Measurements from ENCODE around the gene MAOA.
"Not testable (repeated sequence)": the region's sequence is repeated elsewhere in the genome, so short reads cannot be mapped to it uniquely, and the experiment has no call there.

Gene MAOA

DNA sequence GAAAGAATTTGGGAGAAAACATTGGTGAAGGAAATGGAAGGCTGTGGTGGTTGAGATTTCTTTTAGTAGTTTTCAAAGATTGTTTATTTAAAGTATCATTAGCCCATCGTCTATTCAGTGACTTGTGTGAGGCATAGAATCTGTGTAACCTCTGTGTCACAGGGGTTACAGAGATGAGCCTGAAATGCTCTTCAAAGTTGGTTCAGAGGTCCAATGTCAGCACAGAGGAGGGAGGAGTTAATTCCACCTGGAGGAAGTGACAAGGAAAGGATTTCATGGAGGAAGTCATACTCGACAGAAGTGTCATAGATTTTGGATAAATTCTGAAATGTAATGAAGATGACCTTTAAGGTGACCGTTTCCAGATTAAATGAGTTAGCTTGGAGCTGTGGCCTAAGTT lies 8.2 kb downstream of the MAOA start:
- no peak for DNase-seq

DNA sequence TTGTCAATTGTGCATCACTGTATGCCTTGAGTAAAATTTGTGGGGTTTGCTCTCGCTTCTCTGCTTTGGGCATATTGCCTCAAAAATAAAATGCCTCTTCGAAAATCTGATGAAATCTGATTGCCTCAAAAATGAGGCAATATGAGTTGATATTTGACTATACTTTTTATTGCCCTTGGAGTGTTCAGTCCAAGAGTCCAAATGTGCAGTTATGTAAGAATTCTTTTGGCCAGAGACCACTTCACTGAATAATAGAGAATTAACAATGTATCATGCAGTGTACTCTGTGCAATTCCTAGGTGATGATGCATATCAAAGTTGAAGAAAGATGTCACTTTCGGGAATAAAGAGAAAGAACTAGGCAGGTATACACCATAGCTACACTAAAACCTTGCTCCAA lies 8.6 kb downstream of the MAOA start:
- DNase-seq: no peak

- DNase-seq: no peak
Observed at GRCh38 chrX:43666311-43666912, 10.3 kb downstream of the MAOA start.

- not testable (repeated sequence) for DNase-seq
Observed at GRCh38 chrX:43675965-43676628, 20.0 kb downstream of the MAOA start.

DNA sequence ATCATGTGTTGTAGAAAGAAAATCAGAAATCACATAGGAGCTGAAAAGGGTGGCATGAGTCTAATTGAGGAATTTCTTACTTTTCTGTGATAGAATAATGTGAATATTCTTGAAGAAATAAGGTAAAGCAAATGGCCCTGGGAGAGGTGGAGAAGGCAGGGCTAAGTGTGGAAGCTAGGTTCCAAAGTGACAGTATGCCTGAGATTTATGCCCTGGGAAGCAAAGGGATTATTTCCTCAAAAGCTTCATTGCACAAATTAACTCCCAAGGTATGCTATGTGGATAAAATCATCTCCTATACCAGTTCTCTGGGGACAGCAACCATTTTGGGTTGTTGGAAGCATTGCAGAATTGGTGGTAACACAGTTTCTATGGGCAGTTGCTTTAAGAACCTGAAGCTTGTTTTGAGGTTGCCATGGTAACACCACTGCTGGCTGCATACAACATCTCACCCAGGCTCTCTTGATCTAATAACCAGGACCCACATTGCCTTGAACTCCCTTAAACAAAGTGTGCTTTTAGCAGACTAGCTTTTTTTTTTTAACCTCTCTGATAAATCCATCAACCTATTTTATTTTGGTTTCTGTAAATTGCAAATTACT lies 21.0 kb downstream of the MAOA start:
- peak; percentile 39 for DNase-seq

- no peak for DNase-seq
Observed at GRCh38 chrX:43677993-43678392, 21.9 kb downstream of the MAOA start.

DNA sequence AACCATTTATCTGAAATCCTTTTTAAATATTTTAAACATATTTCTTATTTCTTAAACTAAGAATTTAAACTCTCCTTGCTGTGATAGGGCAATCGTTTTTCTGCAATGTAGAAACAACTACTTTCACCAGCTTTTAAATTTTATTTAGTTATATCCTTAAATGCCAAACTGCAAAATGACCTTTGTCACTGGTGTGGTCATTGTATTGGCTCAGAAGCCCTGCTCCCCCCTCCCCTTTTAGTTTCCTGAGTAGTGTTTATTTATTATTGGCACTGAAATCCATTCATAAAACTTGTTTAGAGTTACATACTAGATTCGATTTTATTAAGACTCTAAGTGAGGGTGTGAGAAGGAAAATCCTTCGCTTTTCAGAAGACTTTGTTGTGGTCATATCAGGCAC lies 23.0 kb downstream of the MAOA start:
- no peak for DNase-seq

- DNase-seq: no peak
Observed at GRCh38 chrX:43679778-43680177, 23.7 kb downstream of the MAOA start.

DNA sequence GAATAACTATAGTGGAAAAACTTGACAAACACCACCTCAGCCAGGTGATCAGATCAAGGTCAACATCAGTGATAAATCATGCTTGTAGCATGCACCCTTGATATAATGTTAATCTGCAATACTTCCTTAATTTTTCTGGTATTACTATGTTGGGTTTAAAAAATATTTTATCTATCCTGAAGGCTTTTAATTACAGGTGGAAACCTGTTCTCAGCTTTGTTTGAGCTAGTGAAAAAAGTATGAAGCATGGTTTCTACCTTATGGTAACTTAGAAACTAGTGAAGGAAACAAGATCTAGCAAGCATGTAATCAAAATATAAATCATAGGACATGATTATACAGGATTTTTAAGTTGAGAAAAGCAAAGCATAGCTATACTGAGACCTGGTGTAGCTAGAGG lies 26.6 kb downstream of the MAOA start:
- no peak for DNase-seq

GRCh38 chrX:43685221-43685620 lies 29.1 kb downstream of the MAOA start:
- DNase-seq: no peak

- no peak for DNase-seq
Observed at GRCh38 chrX:43688586-43688985, 32.5 kb downstream of the MAOA start.

DNA sequence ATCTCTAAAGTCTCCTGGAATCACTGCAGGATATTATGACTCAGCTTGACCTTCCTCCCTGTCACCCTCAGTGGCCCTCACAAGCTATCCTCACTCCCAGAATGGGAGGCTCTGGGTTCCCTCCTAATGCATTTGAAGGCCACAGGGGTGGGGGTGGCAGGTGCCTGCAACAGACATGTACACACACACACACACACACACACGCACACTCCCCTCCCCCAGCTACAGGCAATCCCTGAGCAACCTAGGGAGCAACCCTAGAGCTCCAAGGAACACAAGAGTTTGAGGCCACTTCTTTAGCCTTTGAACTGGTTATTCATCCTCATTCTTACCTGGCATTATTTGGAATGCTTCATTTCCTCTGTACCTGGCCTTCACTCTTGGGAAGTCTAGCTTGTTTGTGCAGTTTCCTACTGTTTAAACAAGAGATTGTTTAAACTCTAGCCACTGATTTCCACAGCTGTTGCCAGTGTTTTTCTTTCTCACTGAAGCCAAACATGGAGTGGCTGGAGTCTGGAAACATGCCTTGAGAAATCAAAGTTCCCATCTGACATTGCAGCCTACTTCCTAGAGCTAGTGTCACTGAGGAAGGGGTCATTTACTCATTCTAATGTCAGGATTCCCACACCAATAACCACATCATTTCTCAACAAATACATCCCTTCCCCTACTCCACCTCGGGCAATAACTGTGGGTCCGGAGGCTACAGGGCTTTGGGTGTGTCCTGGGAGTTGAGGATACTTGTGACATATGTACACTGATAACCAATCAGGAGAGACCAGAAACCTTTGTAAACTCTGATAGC lies 37.7 kb downstream of the MAOA start:
- DNase-seq: no peak

DNA sequence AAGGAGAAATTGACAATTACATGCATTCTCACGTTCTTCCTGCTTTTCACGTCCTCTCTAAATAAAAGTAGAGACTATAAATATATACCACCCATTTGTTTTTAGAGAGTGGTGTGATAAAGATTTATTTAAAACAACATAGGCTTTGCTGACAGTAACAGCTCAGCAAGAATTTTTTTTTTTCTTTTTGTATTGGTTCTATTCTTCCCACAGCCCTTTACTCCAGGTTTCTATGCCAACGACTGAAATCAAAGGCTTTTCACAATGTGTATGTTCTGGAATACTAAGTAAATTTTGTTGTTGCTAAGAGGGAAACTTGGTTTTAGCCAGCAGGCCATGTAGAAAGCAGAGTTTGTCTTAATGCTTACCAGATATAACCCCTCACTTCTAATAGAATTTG lies 43.4 kb downstream of the MAOA start:
- DNase-seq: no peak

DNA sequence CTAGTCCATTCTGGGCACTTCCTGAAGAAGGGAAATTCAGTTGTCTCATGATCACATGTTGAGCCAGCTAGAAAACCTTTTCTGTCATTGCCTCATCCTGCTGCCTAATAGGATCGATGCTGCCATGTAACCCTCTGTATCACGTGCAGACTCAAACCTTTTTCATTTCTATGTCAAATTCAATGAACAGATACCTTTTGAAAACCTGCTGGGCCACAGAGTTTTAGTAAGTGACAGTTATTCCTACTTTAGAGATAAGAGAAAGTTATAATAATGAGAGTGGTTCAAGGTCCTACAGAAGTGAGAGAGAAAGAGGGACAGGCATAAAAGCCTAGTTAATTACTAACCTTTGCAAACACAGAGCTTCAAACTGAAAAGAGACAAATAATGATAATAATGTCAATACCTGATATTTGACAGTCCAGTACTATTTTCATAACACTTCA lies 46.0 kb downstream of the MAOA start:
- no peak for DNase-seq

- no peak for DNase-seq
Observed at GRCh38 chrX:43702660-43703059, 46.6 kb downstream of the MAOA start.

DNA sequence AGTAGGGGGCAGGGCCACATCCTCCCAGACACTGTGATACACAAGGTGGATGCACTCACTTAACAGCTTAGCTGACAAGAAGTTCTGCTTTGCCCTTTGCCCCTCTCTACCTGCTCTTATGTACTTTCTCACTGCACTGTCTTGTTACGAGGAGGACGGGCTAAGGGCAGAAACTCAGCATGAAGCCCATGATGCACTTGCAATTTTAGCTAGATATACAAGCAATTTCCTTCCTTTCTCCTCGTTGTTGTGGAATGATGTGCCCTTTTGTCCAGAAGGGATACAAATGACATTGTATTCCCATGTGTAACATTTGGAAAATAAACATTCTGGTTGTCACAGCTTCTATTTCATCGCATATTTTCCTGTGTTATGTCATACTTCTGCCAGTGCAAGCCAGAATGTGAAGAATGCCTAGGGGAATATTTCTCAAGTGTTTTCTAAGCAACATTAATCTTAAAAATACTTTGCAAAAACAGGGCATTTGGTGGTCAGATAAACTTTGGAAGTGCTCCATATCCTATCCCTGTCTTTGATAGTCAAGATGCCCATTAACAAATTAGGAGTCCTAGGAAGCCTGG lies 47.2 kb downstream of the MAOA start:
- no peak for DNase-seq

DNA sequence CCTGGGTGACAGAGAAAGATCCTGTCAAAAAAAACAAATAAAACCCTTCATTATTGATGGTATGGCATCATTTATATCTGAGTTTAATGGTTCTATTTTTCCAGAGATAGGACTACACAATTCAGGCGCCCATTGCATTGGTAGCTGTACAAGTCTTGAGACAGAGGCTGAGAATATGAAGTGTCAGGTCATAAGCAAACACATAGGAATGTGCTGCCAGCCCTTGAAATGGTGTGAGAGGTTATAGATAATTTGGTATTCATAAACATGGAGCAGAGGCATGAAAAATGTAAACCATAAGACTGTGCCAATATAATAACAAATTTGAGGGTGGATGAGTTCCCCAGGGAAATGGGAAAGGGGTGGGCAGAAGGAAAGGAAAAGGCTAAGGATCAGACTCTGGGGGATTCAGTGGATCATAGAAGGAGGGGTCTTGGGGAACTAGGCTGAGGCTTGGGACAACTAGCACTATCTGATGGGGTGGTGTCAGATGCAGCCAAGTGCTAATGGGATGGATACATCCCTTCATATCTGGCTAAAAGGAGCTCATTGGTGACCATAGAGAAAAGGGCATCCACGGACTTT lies 50.8 kb downstream of the MAOA start:
- DNase-seq: no peak

DNA sequence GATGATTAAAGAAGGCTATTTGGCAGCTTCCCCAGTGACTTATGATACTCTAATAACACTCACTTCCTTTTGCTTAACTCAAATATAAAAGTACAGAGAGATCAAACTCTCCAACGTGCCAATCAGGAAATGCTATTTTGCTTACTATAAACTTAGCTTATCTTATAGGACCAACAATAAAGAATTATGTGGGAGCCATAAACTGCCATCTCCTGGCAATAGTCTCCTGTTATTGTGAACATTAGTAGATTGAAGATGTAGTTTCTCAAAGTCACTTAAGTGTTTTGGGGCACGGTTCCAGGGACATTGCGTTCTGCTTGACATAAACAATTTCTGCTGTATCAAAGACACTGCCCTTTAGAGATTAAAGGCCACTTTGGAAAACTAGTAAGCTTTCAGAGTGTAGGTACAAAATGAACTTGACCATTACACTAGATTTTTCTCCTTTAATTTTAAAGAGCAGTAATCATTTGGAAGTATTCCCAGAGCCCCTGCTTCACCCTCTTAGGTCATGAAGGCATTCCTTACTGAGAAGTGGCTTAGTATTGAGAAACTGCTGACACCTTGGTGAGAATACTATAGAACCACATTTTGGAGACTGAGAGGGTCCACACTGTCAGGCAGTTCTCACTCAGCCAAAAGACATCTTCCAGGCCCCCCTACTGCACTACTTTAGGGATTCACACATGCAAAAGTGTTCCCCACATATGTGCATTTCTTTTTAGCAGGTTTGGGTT lies 51.9 kb downstream of the MAOA start:
- DNase-seq: no peak

GRCh38 chrX:43716144-43716543 lies 60.0 kb downstream of the MAOA start:
- no peak for DNase-seq

DNA sequence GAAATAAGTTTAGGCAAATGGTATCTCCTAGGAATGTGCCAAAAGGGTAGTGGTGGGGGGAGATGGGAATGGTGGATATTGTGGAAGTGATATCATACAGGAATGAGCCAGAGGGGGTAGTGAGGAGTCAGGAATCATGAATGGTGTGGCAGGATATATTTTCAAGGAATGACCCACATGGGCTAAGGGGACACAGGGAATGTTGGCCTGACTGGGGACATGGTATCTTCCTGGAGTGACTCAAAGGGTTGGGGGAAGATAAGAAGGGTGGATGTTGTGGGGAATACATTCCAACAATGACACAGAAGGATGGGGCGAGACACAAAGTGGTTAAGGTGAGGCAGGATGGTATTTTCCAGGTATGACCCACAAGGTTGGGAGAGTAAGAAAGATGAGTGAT lies 60.6 kb downstream of the MAOA start:
- DNase-seq: no peak

DNA sequence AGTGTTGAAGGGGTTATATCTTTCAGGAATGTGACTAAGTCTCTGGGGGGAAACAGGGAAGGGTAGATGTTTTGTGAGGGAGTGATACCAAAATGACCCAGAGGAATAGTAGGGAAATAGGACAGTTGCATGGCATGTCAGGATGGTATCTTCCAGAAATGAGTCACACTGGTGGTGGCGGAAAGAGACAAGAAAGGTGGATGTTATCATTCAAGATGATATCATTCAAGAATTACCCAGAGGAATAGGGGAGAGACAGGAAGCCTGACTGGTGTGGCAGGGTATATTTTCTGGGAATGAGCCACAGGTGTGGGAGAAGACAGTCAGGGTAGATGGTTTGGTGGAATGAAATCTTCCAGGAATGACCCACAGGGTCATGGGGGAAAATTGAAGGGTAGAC lies 61.1 kb downstream of the MAOA start:
- DNase-seq: no peak

GRCh38 chrX:43718081-43718480 lies 62.0 kb downstream of the MAOA start:
- DNase-seq: no peak
